CD4-positive, CD25-positive, alpha-beta regulatory T cell (primary cell): ENCODE data around the gene IYD. TPM values are rescaled to one million over a fixed set of nuclear protein-coding genes. Genes with fewer than 3 reads are reported as not detected.
"Not testable (repeated sequence)": the region's sequence is repeated elsewhere in the genome, so short reads cannot be mapped to it uniquely, and the experiment has no call there.

ENCODE experiments used
- ATAC-seq, 2 donors: fragments of 150-1000 bp; cut with Tn5 transposase; one replicate each; pipeline ENCODE4 v1.10.0; 2021; ENCODE audit warnings: low read depth in 2 of 2, moderate number of reproducible peaks in 2 of 2, moderate library complexity in 1 of 2
- DNase-seq, 3 donors: peaks; one replicate each; pipeline versions ENCODE4 v3.0.0 to v3.0.0-alpha.2; 2012 to 2022; ENCODE audit warnings: mixed read lengths in 1 of 3
- H3K27ac ChIP-seq: one replicate; pipeline ENCODE4 v1.7.0; 2013; ENCODE audit warnings: mild to moderate bottlenecking, low read length; ENCODE audit not compliant: insufficient read depth, poor library complexity, severe bottlenecking
- H3K27me3 ChIP-seq: one replicate; pipeline ENCODE4 v1.7.0; 2013; ENCODE audit warnings: low read length; ENCODE audit not compliant: control insufficient read depth, insufficient read depth
- H3K36me3 ChIP-seq: one replicate; pipeline ENCODE4 v1.7.0; 2013; ENCODE audit warnings: mild to moderate bottlenecking, low read length, moderate library complexity; ENCODE audit not compliant: control insufficient read depth, insufficient read depth
- H3K4me1 ChIP-seq: 2 replicates; pipeline ENCODE4 v1.7.0; 2013; ENCODE audit warnings: mild to moderate bottlenecking, low read length; ENCODE audit not compliant: insufficient read depth, control insufficient read depth, poor library complexity, severe bottlenecking
- H3K4me3 ChIP-seq: one replicate; pipeline ENCODE4 v1.7.0; 2013; ENCODE audit warnings: low read depth, mild to moderate bottlenecking, low read length, moderate library complexity
- H3K9me3 ChIP-seq, 2 experiments: 1 replicate in 1 of 2; 2 replicates in 1 of 2; pipeline ENCODE4 v1.7.0; 2013; ENCODE audit warnings: low read length in 2 of 2, mild to moderate bottlenecking in 1 of 2, moderate library complexity in 1 of 2; ENCODE audit not compliant: control insufficient read depth in 2 of 2
- H3K27ac Mint-ChIP-seq, 3 donors: one replicate each; pipeline ENCODE4 v1.8.0; 2020 to 2022; ENCODE audit warnings: mild to moderate bottlenecking in 3 of 3, mixed read lengths in 3 of 3, moderate library complexity in 2 of 3
- H3K27me3 Mint-ChIP-seq: one replicate; pipeline ENCODE4 v1.8.0; 2022; ENCODE audit warnings: mild to moderate bottlenecking, mixed read lengths
- H3K36me3 Mint-ChIP-seq: one replicate; pipeline ENCODE4 v1.8.0; 2020; ENCODE audit warnings: mixed read lengths
- H3K4me1 Mint-ChIP-seq, 4 donors: one replicate each; pipeline ENCODE4 v1.8.0; 2020 to 2022; ENCODE audit warnings: mixed read lengths in 4 of 4, mild to moderate bottlenecking in 1 of 4
- H3K4me3 Mint-ChIP-seq, 4 donors: one replicate each; pipeline ENCODE4 v1.8.0; 2020 to 2022; ENCODE audit warnings: mild to moderate bottlenecking in 4 of 4, mixed read lengths in 4 of 4, moderate library complexity in 3 of 4
- H3K9me3 Mint-ChIP-seq, 7 donors: one replicate each; pipeline ENCODE4 v1.8.0; 2020 to 2022; ENCODE audit warnings: mixed read lengths in 7 of 7, mild to moderate bottlenecking in 3 of 7, moderate library complexity in 2 of 7
- polyA plus RNA-seq, 4 donors: library from polyadenylated mRNA; unstranded; fragments of 300-500 nt; fragmentation: Illumina TruSeq; gene quantifications; one replicate each; pipeline ENCODE4 v1.2.3, GENCODE V29; 2021
- total RNA-seq: library from RNA; stranded (reverse); gene quantifications from one replicate; pipeline ENCODE4 v1.2.3, GENCODE V29; 2022

The IYD gene
- total and polyA plus RNA-seq, 5 donors from 2014 or later, result not detected

- H3K9me3 Mint-ChIP-seq, result peaks cover 0 to 9% (median 4%) of the 10 kb centered on the region in 7 donors
- Histone ChIP-seq H3K4me3 (no peak overlapping the region), H3K27me3 (no peaks in the 10 kb centered on the region), H3K36me3 (no peaks in the 10 kb centered on the region), H3K4me1 (no peaks in the 10 kb centered on the region), H3K9me3 (peaks cover 0 to 4% of the 10 kb centered on the region in 2 experiments), H3K27ac (no peak overlapping the region)
- peaks cover 18% of the 10 kb centered on the region for H3K27me3 Mint-ChIP-seq
- ATAC-seq (no peak), DNase-seq (no peak)
- no peaks in the 10 kb centered on the region for H3K36me3 Mint-ChIP-seq
- no peak overlapping the region for H3K4me3 Mint-ChIP-seq
- H3K27ac Mint-ChIP-seq, result no peak overlapping the region
- peaks cover 0 to 2% (median 0%) of the 10 kb centered on the region in 4 donors for H3K4me1 Mint-ChIP-seq
Observed at GRCh38 chr6:150443621-150444020, 74.8 kb downstream of the IYD start.

GRCh38 chr6:150444308-150444707 lies 75.5 kb downstream of the IYD start:
- H3K27ac Mint-ChIP-seq, result no peak overlapping the region
- no peaks in the 10 kb centered on the region for H3K4me1 ChIP-seq
- peaks cover 18% of the 10 kb centered on the region for H3K27me3 Mint-ChIP-seq
- peaks cover 0 to 4% of the 10 kb centered on the region in 2 experiments for H3K9me3 ChIP-seq
- no peak overlapping the region for H3K27ac ChIP-seq
- H3K27me3 ChIP-seq, result no peaks in the 10 kb centered on the region
- H3K4me3 Mint-ChIP-seq, result no peak overlapping the region
- H3K36me3 ChIP-seq, result no peaks in the 10 kb centered on the region
- ATAC-seq, result no peak
- no peaks in the 10 kb centered on the region for H3K36me3 Mint-ChIP-seq
- no peak overlapping the region for H3K4me3 ChIP-seq
- no peak for DNase-seq
- no peaks in the 10 kb centered on the region for H3K4me1 Mint-ChIP-seq
- H3K9me3 Mint-ChIP-seq, result peaks cover 0 to 6% (median 4%) of the 10 kb centered on the region in 7 donors

- Histone ChIP-seq H3K4me3 (no peak overlapping the region), H3K9me3 (no peaks in the 10 kb centered on the region), H3K27me3 (no peaks in the 10 kb centered on the region), H3K36me3 (no peaks in the 10 kb centered on the region), H3K4me1 (no peaks in the 10 kb centered on the region), H3K27ac (no peak overlapping the region)
- Mint-ChIP-seq H3K27me3 (peaks cover 18% of the 10 kb centered on the region), H3K4me3 (no peak overlapping the region), H3K9me3 (peaks cover 0 to 3% (median 0%) of the 10 kb centered on the region in 7 donors), H3K27ac (no peak overlapping the region), H3K36me3 (no peaks in the 10 kb centered on the region), H3K4me1 (no peaks in the 10 kb centered on the region)
- DNase-seq (no peak), ATAC-seq (no peak)
Observed at GRCh38 chr6:150445486-150445885, 76.7 kb downstream of the IYD start.

- Histone ChIP-seq H3K36me3 (no peaks in the 10 kb centered on the region), H3K4me1 (no peaks in the 10 kb centered on the region), H3K4me3 (no peak overlapping the region), H3K27ac (no peak overlapping the region), H3K27me3 (no peaks in the 10 kb centered on the region), H3K9me3 (no peaks in the 10 kb centered on the region)
- Mint-ChIP-seq H3K27ac (no peak overlapping the region), H3K4me1 (no peaks in the 10 kb centered on the region), H3K36me3 (no peaks in the 10 kb centered on the region), H3K9me3 (peaks cover 0 to 3% (median 0%) of the 10 kb centered on the region in 7 donors), H3K27me3 (peaks cover 8% of the 10 kb centered on the region), H3K4me3 (no peak overlapping the region)
- DNase-seq (no peak), ATAC-seq (no peak)
Observed at GRCh38 chr6:150448221-150448620, 79.4 kb downstream of the IYD start.

GRCh38 chr6:150449055-150449454 lies 80.2 kb downstream of the IYD start:
- ATAC-seq, H3K4me3 Mint-ChIP-seq, H3K9me3 ChIP-seq, H3K27me3 ChIP-seq, H3K4me1 Mint-ChIP-seq, DNase-seq, H3K27ac Mint-ChIP-seq, H3K9me3 Mint-ChIP-seq, H3K4me1 ChIP-seq, H3K36me3 ChIP-seq, H3K27ac ChIP-seq, H3K27me3 Mint-ChIP-seq, H3K36me3 Mint-ChIP-seq, H3K4me3 ChIP-seq: not testable (repeated sequence)

GRCh38 chr6:150450918-150451317 lies 82.1 kb downstream of the IYD start:
- ATAC-seq (no peak), DNase-seq (no peak)
- no peaks in the 10 kb centered on the region for H3K4me1 ChIP-seq
- H3K27ac Mint-ChIP-seq, result no peak overlapping the region
- H3K36me3 Mint-ChIP-seq, result no peaks in the 10 kb centered on the region
- H3K9me3 Mint-ChIP-seq, result peaks cover 0 to 3% (median 0%) of the 10 kb centered on the region in 7 donors
- H3K4me3 ChIP-seq, result no peak overlapping the region
- no peak overlapping the region for H3K27ac ChIP-seq
- H3K4me1 Mint-ChIP-seq, result no peaks in the 10 kb centered on the region
- H3K36me3 ChIP-seq, result no peaks in the 10 kb centered on the region
- H3K9me3 ChIP-seq, result no peaks in the 10 kb centered on the region
- H3K4me3 Mint-ChIP-seq, result no peak overlapping the region
- H3K27me3 ChIP-seq, result no peaks in the 10 kb centered on the region
- no peaks in the 10 kb centered on the region for H3K27me3 Mint-ChIP-seq

GRCh38 chr6:150451807-150452427 lies 83.1 kb downstream of the IYD start:
- Mint-ChIP-seq H3K27me3 (no peaks in the 10 kb centered on the region), H3K4me3 (no peak overlapping the region), H3K9me3 (no peaks in the 10 kb centered on the region), H3K4me1 (no peaks in the 10 kb centered on the region), H3K36me3 (no peaks in the 10 kb centered on the region), H3K27ac (no peak overlapping the region)
- H3K9me3 ChIP-seq, result no peaks in the 10 kb centered on the region
- no peaks in the 10 kb centered on the region for H3K4me1 ChIP-seq
- H3K27ac ChIP-seq, result no peak overlapping the region
- H3K36me3 ChIP-seq, result no peaks in the 10 kb centered on the region
- H3K4me3 ChIP-seq, result no peak overlapping the region
- ATAC-seq (no peak), DNase-seq (no peak)
- H3K27me3 ChIP-seq, result no peaks in the 10 kb centered on the region

- ATAC-seq, result no peak
- H3K9me3 Mint-ChIP-seq, result no peaks in the 10 kb centered on the region
- no peak overlapping the region for H3K27ac Mint-ChIP-seq
Observed at GRCh38 chr6:150452428-150453243, 83.8 kb downstream of the IYD start.

More at GRCh38 chr6:150452428-150453243, 83.8 kb downstream of the IYD start:
- DNase-seq, result no peak
- Mint-ChIP-seq H3K4me3 (no peak overlapping the region), H3K4me1 (no peaks in the 10 kb centered on the region), H3K36me3 (no peaks in the 10 kb centered on the region), H3K27me3 (no peaks in the 10 kb centered on the region)
- H3K4me1 ChIP-seq, result no peaks in the 10 kb centered on the region
- H3K9me3 ChIP-seq, result no peaks in the 10 kb centered on the region
- no peak overlapping the region for H3K27ac ChIP-seq
- no peaks in the 10 kb centered on the region for H3K36me3 ChIP-seq
- no peak overlapping the region for H3K4me3 ChIP-seq
- no peaks in the 10 kb centered on the region for H3K27me3 ChIP-seq
